DND-41 (cell line): ENCODE results near the gene ZNF697.
"Not testable (repeated sequence)": the region's sequence is repeated elsewhere in the genome, so short reads cannot be mapped to it uniquely, and the experiment has no call there.

Experiments used
- ATAC-seq: fragments of 200-7000 bp; cut with Tn5 transposase; 3 replicates; pipeline ENCODE4 v1.9.1; 2021; ENCODE audit warnings: low read depth; ENCODE audit not compliant: insufficient read depth
- DNase-seq: peaks from one replicate; pipeline ENCODE4 v3.0.0-alpha.2; 2020
- H2AFZ ChIP-seq: 2 replicates; pipeline ENCODE4 v1.6.0; 2012; ENCODE audit warnings: low read depth, low read length
- H3K27ac ChIP-seq: 2 replicates; pipeline ENCODE4 v1.5.1; 2012; ENCODE audit warnings: low read length, inconsistent platforms
- H3K27me3 ChIP-seq: fragments of 200-600 bp; sonication (generic); 2 replicates; pipeline ENCODE4 v1.6.0; 2012; ENCODE audit warnings: low read length, mild to moderate bottlenecking, inconsistent platforms; ENCODE audit not compliant: insufficient read depth, poor library complexity
- H3K36me3 ChIP-seq: 2 replicates; pipeline ENCODE4 v1.5.1; 2012; ENCODE audit warnings: low read length, inconsistent platforms; ENCODE audit not compliant: insufficient read depth
- H3K4me1 ChIP-seq: 2 replicates; pipeline ENCODE4 v1.5.1; 2012; ENCODE audit warnings: mild to moderate bottlenecking, low read length; ENCODE audit not compliant: insufficient read depth
- H3K4me2 ChIP-seq: 2 replicates; pipeline ENCODE4 v1.6.0; 2012; ENCODE audit warnings: mild to moderate bottlenecking, moderate library complexity, low read length, inconsistent platforms; ENCODE audit not compliant: insufficient read depth
- H3K4me3 ChIP-seq, 2 experiments: fragments of 200-600 bp in 1 of 2; shearing (Covaris generic) in 1 of 2; 2 replicates each; pipeline ENCODE4 v1.5.1; 2012 to 2016; ENCODE audit warnings: inconsistent platforms in 2 of 2, low read length in 2 of 2, mild to moderate bottlenecking in 2 of 2, low read depth in 1 of 2, moderate library complexity in 1 of 2
- H3K79me2 ChIP-seq: 2 replicates; pipeline ENCODE4 v1.6.0; 2012; ENCODE audit warnings: low read length, inconsistent platforms; ENCODE audit not compliant: insufficient read depth
- H3K9ac ChIP-seq: 2 replicates; pipeline ENCODE4 v1.6.0; 2012; ENCODE audit warnings: low read depth, mild to moderate bottlenecking, inconsistent platforms, low read length, moderate library complexity
- H3K9me3 ChIP-seq: 2 replicates; pipeline ENCODE4 v1.5.1; 2012; ENCODE audit warnings: low read length, moderate library complexity, mild to moderate bottlenecking, inconsistent platforms; ENCODE audit not compliant: insufficient read depth, severe bottlenecking
- H4K20me1 ChIP-seq: 2 replicates; pipeline ENCODE4 v1.6.0; 2012; ENCODE audit warnings: low read length; ENCODE audit not compliant: insufficient read depth
- CTCF ChIP-seq: IDR thresholded peaks from 2 replicates; pipeline ENCODE4 v1.5.1; 2012; ENCODE audit warnings: borderline replicate concordance, low read length, moderate library complexity, mild to moderate bottlenecking; ENCODE audit not compliant: poor library complexity, severe bottlenecking; ENCODE audit errors: extremely low read depth
- EZH2 ChIP-seq: IDR thresholded peaks from 3 replicates; pipeline ENCODE4 v1.6.1; 2012; ENCODE audit warnings: borderline replicate concordance, low read depth, mild to moderate bottlenecking, moderate library complexity, low read length, inconsistent platforms; ENCODE audit not compliant: severe bottlenecking

ZNF697 gene

GRCh38 chr1:119622311-119623192, 25.5 kb downstream of the ZNF697 start:
- TF ChIP-seq EZH2: no peak
- TF ChIP-seq CTCF: no peak
- ATAC-seq: no peak
- no peak overlapping the region for H2AFZ ChIP-seq
- H3K9ac ChIP-seq: no peak overlapping the region
- no peaks in the 10 kb centered on the region for H3K4me1 ChIP-seq
- no peaks in the 10 kb centered on the region for H3K9me3 ChIP-seq
- no peak for DNase-seq
- H3K4me3 ChIP-seq: no peak overlapping the region
- H3K27ac ChIP-seq: no peak overlapping the region
- no peaks in the 10 kb centered on the region for H4K20me1 ChIP-seq
- peaks cover 6% of the 10 kb centered on the region for H3K27me3 ChIP-seq
- H3K36me3 ChIP-seq: no peaks in the 10 kb centered on the region
- H3K4me2 ChIP-seq: no peak overlapping the region
- H3K79me2 ChIP-seq: no peaks in the 10 kb centered on the region

- no peak overlapping the region for H2AFZ ChIP-seq
- H3K36me3 ChIP-seq: no peaks in the 10 kb centered on the region
- peaks cover 6% of the 10 kb centered on the region for H3K27me3 ChIP-seq
- no peaks in the 10 kb centered on the region for H3K79me2 ChIP-seq
- H3K27ac ChIP-seq: no peak overlapping the region
- H3K4me1 ChIP-seq: no peaks in the 10 kb centered on the region
- H3K9ac ChIP-seq: no peak overlapping the region
- no peaks in the 10 kb centered on the region for H4K20me1 ChIP-seq
- H3K9me3 ChIP-seq: no peaks in the 10 kb centered on the region
- DNase-seq: no peak
- H3K4me2 ChIP-seq: no peak overlapping the region
- no peak for ATAC-seq
- no peak overlapping the region for H3K4me3 ChIP-seq
- no peak for TF ChIP-seq CTCF
- no peak for TF ChIP-seq EZH2
Measured at GRCh38 chr1:119621705-119622104, 26.4 kb downstream of the ZNF697 start.

GRCh38 chr1:119617751-119618691, 30.0 kb downstream of the ZNF697 start:
- no peak for TF ChIP-seq EZH2
- TF ChIP-seq CTCF: no peak
- no peak overlapping the region for H2AFZ ChIP-seq
- ATAC-seq: no peak
- H3K27me3 ChIP-seq: peaks cover 6% of the 10 kb centered on the region
- H3K9ac ChIP-seq: no peak overlapping the region
- no peak overlapping the region for H3K4me2 ChIP-seq
- no peak overlapping the region for H3K4me3 ChIP-seq
- no peaks in the 10 kb centered on the region for H4K20me1 ChIP-seq
- H3K36me3 ChIP-seq: no peaks in the 10 kb centered on the region
- H3K9me3 ChIP-seq: no peaks in the 10 kb centered on the region
- no peaks in the 10 kb centered on the region for H3K79me2 ChIP-seq
- no peak overlapping the region for H3K27ac ChIP-seq
- H3K4me1 ChIP-seq: no peaks in the 10 kb centered on the region
- DNase-seq: no peak

- ATAC-seq, H2AFZ ChIP-seq, H3K79me2 ChIP-seq, H3K4me3 ChIP-seq, H3K4me2 ChIP-seq, H3K27me3 ChIP-seq, H3K4me1 ChIP-seq, H3K9ac ChIP-seq, H3K36me3 ChIP-seq, H3K9me3 ChIP-seq, DNase-seq, H4K20me1 ChIP-seq, H3K27ac ChIP-seq: not testable (repeated sequence)
Measured at GRCh38 chr1:119616748-119617147, 31.3 kb downstream of the ZNF697 start.

- not testable (repeated sequence) for H3K27ac ChIP-seq, ATAC-seq, H2AFZ ChIP-seq, H3K9me3 ChIP-seq, H4K20me1 ChIP-seq, H3K4me2 ChIP-seq, H3K36me3 ChIP-seq, H3K9ac ChIP-seq, H3K4me3 ChIP-seq, H3K79me2 ChIP-seq, H3K4me1 ChIP-seq, DNase-seq, H3K27me3 ChIP-seq
Measured at GRCh38 chr1:119615100-119615499, 33.0 kb downstream of the ZNF697 start.
